H1 (cell line): ENCODE measurements around the gene UBN2.

Experiments
- CTCF ChIP-seq, 3 experiments: IDR thresholded peaks; 1 replicate in 2 of 3; 2 replicates in 1 of 3; pipeline versions ENCODE4 v1.5.1 to v1.6.1; 2011; ENCODE audit warnings: low read length in 3 of 3, mild to moderate bottlenecking in 3 of 3, inconsistent platforms in 2 of 3, low read depth in 1 of 3, moderate library complexity in 1 of 3; ENCODE audit not compliant: insufficient read depth in 1 of 3; ENCODE audit errors: control extremely low read depth in 1 of 3
- HDAC2 ChIP-seq, 2 experiments: fragments of 300-600 bp in 1 of 2; sonication (generic) in 1 of 2; IDR thresholded peaks; 2 replicates each; pipeline ENCODE4 v1.6.1; 2011 to 2012; ENCODE audit warnings: low read depth in 2 of 2, low read length in 2 of 2, mild to moderate bottlenecking in 2 of 2, moderate library complexity in 2 of 2, borderline replicate concordance in 1 of 2, inconsistent platforms in 1 of 2
- TCF12 ChIP-seq: IDR thresholded peaks from 2 replicates; pipeline ENCODE4 v1.6.1; 2011; ENCODE audit warnings: low read depth, mild to moderate bottlenecking, low read length

- TF ChIP-seq CTCF (IDR thresholded peaks at IDR 0.05; ENCODE audit: control extremely low read depth in 1 of 3, insufficient read depth in 1 of 3, low read depth in 1 of 3, low read length in 3 of 3) (no peak), HDAC2 (IDR thresholded peaks at IDR 0.05; ENCODE audit: borderline replicate concordance in 1 of 2, low read depth in 2 of 2, low read length in 2 of 2) (no peak), TCF12 (no peak)
These were observed 55.1 kb downstream of the UBN2 start for GRCh38 chr7:139286144-139286543.
